ENCODE results near the gene ANKRD62. TPM values are rescaled to one million over a fixed set of nuclear protein-coding genes. Genes with fewer than 3 reads are reported as not detected.
"Not testable (repeated sequence)": the region's sequence is repeated elsewhere in the genome, so short reads cannot be mapped to it uniquely, and the experiment has no call there.

ANKRD62 gene
- total RNA-seq, 1 donor from 2014 or later = 0.16 TPM

GRCh38 chr18:12099160-12099559 is 5.5 kb downstream of the ANKRD62 start:
- no peak for DNase-seq

DNA sequence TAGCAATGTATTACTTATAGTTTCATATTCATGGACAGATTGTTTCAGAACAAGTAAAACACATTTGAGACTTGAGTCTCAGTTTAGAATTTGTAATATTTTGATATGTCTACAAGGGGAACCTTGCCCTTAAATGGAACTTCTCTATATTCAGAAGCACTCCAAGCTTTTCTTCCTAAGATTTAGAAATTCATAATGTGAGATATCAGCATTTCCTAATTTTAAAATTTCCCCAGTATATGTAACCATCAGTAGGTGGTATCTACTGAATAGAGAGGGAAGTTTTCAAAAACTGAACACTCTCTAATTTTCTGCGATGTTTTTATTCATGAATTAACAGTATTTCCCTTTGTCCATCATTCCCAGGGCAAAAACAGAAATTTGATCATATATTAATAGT is 7.6 kb downstream of the ANKRD62 start:
- DNase-seq = no peak

GRCh38 chr18:12102136-12102842 is 8.6 kb downstream of the ANKRD62 start:
- no peak for DNase-seq

DNA sequence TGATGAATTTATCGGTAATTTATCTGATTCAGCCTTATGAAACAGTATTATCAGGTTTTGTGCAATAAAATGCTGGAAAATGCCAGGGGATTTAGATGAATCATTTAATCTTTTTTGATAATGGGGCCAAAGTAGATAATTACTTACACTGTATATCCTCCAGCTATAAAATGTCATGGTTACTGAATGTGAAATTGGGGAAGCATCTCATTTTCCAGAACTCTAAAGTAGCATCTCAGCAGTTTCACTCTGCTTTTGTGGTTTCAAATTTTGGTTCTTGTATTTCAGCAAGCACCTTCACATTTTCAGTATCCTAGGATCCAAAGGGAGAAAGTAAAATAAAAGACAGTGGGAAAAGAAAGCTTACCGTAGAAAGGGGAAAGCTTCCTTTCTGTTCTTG is 12.8 kb downstream of the ANKRD62 start:
- no peak for DNase-seq

- DNase-seq = no peak
Measured at GRCh38 chr18:12109836-12110235, 16.2 kb downstream of the ANKRD62 start.

- DNase-seq = no peak
Measured at GRCh38 chr18:12113999-12114646, 20.5 kb downstream of the ANKRD62 start.

- no peak for DNase-seq
Measured at GRCh38 chr18:12119358-12119757, 25.7 kb downstream of the ANKRD62 start.

DNA sequence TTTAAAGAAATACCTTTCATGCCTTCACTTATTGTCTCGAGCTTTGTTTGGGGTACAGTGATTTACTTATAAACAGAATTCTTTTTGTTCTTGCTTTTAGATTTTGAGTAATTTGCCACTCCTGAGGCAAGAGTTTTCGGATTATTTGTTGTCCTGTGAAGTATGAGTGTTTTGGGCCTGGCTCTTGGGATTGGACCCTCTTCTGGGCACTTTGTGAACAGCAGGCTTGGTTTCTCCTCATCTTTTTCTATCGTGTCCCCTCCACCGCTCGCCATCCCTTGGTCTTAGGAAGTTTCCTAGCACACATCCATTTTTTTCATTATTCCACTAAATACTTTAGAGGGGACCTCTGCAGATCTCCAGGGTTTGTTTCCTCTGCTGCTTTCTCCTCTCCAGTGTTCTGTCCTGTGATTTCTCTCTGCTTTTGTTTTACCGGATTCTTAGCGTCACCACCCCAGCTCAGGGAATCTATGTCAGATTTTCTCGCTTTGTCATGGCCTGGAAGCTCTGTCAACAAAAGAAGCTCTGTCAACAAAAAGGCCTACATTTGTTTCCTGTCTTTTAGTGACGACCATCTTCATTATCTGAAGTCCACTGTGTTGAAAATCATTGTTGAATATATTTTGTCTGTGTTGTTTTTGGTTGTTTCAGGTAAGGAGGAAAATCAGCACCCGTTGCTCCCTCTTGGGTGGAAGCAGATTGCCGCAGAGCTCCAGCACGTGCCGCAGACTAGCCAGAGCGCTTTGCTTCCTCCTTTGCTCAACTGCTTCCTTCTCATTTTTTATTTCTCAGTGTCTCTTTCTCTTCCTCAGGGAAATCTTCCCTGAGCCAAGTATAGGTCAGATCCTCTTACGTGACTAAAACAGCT is 27.8 kb downstream of the ANKRD62 start:
- DNase-seq = no peak

DNA sequence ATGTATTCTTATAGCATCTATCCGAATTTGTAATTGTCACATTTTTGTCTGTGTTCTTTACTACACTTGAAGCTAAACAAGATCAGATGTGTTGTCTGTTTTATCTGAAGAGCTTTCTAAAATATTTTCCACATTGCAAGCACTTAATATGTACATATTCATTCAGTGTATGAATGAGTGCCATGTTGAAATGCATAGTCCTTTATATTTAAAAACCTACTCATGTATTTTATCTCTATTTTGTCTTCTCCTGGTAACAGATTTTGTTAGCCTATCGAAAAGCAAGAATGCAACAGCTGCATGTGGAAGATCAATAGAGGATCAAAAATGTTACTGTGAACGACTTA is 28.4 kb downstream of the ANKRD62 start:
- not testable (repeated sequence) for DNase-seq

DNA sequence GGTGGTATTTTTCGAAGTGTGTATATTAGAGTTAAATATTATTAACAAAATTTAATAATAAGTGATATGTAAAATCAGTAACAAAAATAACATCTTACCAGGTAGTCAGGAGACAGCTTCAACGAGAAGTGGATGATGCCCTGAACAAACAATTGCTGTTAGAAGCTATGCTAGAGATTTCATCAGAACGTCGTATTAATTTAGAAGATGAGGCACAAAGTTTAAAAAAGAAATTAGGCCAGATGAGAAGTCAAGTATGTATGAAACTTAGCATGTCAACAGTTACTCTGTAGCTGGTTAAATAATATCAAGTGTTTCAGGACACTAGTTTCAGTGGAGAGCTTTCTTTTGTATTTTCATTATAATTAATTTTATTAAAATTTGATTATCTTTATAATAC is 34.0 kb downstream of the ANKRD62 start:
- not testable (repeated sequence) for DNase-seq

DNA sequence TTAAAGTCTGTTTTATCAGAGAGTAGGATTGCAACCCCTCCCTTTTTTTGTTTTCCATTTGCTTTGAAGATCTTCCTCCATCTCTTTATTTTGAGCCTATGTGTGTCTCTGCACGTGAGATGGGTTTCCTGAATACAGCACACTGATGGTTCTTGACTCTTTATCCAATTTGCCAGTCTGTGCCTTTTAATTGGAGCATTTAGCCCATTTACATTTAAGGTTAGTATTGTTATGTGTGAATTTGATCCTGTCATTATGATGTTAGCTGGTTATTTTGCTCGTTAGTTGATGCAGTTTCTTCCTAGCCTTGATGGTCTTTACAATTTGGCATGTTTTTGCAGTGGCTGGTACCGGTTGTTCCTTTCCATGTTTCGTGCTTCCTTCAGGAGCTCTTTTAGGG is 45.2 kb downstream of the ANKRD62 start:
- not testable (repeated sequence) for DNase-seq

DNA sequence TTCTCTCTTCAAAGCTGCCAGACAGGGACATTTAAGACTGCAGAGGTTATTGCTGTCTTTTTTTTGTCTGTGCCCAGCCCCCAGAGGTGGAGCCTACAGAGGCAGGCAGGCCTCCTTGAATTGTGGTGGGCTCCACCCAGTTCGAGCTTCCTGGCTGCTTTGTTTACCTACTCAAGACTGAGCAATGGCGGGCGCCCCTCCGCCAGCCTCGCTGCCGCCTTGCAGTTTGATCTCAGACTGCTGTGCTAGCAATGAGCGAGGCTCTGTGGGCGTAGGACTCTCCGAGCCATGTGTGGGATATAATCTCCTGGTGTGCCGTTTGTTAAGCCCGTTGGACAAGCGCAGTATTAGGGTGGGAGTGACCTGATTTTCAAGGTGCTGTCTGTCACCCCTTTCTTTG is 47.2 kb downstream of the ANKRD62 start:
- not testable (repeated sequence) for DNase-seq

DNA sequence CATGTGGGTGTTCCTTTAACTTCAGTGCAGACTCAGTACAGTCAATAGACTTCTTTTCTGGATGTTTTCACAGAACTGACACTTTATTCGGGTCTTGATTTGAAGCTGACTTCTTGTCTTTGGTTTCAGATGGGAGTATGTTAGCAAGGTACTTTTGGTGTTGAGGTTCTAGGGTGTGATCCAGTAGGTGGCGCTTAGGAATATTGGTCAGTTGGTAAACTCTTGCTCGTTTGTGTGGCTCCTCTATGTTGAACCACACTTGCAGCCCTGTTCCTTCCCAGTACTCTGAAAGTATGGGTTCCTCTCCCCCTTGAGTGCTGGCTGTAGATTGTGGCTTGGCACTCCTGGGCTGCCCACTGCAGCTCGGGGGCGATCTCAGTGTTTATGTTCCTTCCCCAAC is 48.1 kb downstream of the ANKRD62 start:
- not testable (repeated sequence) for DNase-seq

- DNase-seq = not testable (repeated sequence)
Measured at GRCh38 chr18:12149431-12149830, 55.8 kb downstream of the ANKRD62 start.

- no peak for DNase-seq
Measured at GRCh38 chr18:12154361-12154760, 60.7 kb downstream of the ANKRD62 start.

DNA sequence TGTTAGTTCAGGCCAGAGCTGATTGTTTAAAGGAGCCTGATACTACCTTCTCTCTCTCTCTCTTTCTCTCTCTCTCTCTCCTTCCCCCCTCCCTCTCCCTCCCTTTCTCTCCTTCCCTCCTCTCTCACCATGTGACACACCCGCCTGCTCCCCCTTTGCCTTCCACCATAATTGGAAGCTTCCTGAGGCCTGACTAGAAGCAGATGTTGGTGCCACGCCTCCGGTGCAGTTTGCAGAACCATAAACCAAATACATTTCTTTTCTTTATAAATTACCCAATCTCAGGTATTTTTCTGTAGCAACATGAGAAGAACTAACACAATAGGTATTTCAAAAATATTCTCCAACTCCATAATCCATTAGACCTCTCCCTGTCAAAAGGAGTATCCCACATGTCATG is 62.4 kb downstream of the ANKRD62 start:
- no peak for DNase-seq

GRCh38 chr18:12159446-12159845 is 65.8 kb downstream of the ANKRD62 start:
- DNase-seq = no peak

GRCh38 chr18:12162786-12163185 is 69.1 kb downstream of the ANKRD62 start:
- DNase-seq = no peak

- DNase-seq = no peak
Measured at GRCh38 chr18:12165038-12165768, 71.6 kb downstream of the ANKRD62 start.
